Measurements from ENCODE around the gene SERPINA12.
A peak's percentile ranks its signal among the peaks of the same experiment; 100 is the strongest.

Gene SERPINA12

DNA sequence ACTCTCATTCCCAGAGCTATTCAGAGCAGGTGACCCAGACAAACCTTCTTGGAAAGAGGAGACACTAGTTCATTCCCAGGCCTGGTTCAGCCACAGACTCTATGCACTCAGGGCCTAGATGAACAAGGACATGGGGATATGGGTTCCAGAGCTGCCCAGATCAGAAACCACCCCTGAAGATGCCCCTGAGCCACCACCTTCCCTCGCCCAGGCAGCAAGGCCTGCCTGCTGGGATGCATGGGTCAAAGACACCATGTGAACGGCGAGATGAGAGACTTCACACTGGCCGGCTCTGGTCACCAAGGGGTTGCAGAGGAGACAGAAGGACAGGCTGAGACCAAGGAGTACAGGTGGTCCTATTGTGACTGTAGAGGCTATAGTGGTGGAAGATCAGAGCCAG lies 4.1 kb downstream of the SERPINA12 start:
- Histone ChIP-seq H3K36me3 (ENCODE audit: insufficient read depth, low read depth, low read length) (no peaks in the 10 kb centered on the region), H3K4me3 (ENCODE audit: low read length) (no peak overlapping the region), H3K4me1 (ENCODE audit: insufficient read depth, low read length) (no peaks in the 10 kb centered on the region), H3K9me3 (ENCODE audit: insufficient read depth, low read depth, low read length) (no peaks in the 10 kb centered on the region), H3K9ac (ENCODE audit: low read depth, low read length) (no peak overlapping the region), H3K27me3 (ENCODE audit: insufficient read depth, low read length) (no peaks in the 10 kb centered on the region), H3K27ac (ENCODE audit: low read length) (no peak overlapping the region)

DNA sequence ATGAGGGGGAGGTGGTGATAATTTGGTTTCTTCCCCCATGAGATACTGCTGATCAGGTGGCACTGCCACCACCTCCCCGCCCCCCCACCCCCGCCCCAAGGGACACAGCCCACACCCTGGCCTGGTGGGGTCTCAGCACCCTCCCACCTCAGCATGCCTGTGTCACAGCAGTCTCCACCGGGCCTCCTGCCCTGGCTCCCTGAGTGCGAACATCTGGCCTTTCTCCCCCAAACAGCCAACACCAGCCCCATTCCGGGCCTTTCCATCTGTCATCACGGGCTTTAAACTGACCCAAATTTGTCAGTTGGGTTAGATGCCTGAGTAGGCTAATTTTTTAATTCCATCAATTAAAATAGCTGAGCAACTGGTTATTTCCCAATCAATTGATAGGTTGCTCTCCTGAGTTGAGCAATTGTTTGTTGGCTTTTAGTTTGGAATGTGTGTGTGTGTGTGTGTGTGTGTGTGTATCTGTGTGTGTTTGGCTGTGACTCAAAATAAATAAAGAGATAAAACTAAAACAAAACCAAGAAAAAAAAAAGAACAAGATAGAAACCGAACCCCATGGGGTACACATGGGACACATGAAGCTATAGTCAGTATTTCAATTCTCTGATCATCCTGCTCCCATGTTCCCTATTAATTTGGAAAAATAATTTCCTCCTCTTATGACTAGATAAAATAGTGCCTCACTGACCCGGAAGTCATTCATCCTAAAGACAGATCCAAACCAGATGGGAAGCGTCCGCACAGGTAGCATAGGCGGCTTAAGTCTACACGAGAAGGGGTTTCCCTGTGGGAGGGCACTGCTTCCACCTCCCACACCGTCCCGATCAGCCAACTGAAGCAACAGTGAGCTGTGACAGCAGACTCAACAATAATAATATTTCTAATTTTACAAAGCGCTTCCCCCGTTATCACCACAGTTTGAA lies 7.4 kb downstream of the SERPINA12 start:
- Histone ChIP-seq H3K4me1 (ENCODE audit: insufficient read depth, low read length) (no peaks in the 10 kb centered on the region), H3K9me3 (ENCODE audit: insufficient read depth, low read depth, low read length) (no peaks in the 10 kb centered on the region), H3K36me3 (ENCODE audit: insufficient read depth, low read depth, low read length) (no peaks in the 10 kb centered on the region), H3K9ac (ENCODE audit: low read depth, low read length) (no peak overlapping the region), H3K4me3 (ENCODE audit: low read length) (no peak overlapping the region), H3K27ac (ENCODE audit: low read length) (no peak overlapping the region), H3K27me3 (ENCODE audit: insufficient read depth, low read length) (no peaks in the 10 kb centered on the region; the same call in 1 of the 2 replicates)

DNA sequence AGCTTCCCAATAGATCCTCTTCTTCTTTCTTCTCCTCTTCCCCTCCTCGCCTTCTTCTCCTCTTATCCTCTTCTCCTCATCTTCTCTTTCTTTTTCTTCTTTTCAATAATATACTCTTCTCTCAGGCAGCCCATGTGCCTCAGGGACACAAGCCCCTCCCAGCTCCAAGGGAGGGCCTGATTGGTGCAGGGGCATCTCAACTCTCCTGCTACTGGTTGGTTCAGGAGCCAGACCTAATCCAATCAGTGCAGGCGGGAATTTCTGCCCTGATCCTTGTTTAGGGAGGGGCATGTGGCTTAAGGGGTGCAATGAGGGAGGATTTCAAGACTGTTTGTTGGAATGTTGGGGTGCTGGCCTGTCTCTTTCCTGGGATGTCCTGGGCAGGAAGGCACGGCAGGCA lies 9.0 kb downstream of the SERPINA12 start:
- Histone ChIP-seq H3K4me1 (ENCODE audit: insufficient read depth, low read length) (no peaks in the 10 kb centered on the region), H3K27ac (ENCODE audit: low read length) (no peak overlapping the region), H3K27me3 (ENCODE audit: insufficient read depth, low read length) (peaks cover 4% of the 10 kb centered on the region; the same call in 1 of the 2 replicates), H3K9ac (ENCODE audit: low read depth, low read length) (no peak overlapping the region), H3K36me3 (ENCODE audit: insufficient read depth, low read depth, low read length) (no peaks in the 10 kb centered on the region), H3K9me3 (ENCODE audit: insufficient read depth, low read depth, low read length) (no peaks in the 10 kb centered on the region), H3K4me3 (ENCODE audit: low read length) (no peak overlapping the region)

DNA sequence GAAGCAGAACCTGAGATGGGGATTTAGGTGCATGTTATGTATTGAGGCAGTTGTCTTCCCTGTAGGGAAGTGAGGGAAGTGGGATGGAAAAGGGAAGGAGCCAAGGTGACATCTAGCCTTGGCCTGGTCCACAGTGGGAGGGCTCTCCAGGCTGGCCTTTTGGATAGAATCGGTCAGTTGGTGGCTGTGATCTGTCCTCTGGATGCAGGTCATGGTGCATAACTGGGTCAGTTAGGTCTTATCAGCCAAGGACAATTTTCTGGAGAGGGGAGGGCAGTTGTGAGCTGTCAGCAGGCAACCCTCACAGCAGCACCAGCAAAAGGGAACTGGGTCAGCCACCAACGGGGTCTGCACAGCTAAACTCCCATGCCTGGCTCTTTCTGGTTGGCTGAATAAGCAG lies 9.6 kb downstream of the SERPINA12 start:
- Histone ChIP-seq H3K4me3 (ENCODE audit: low read length) (no peak overlapping the region), H3K4me1 (ENCODE audit: insufficient read depth, low read length) (no peaks in the 10 kb centered on the region), H3K36me3 (ENCODE audit: insufficient read depth, low read depth, low read length) (no peaks in the 10 kb centered on the region), H3K9me3 (ENCODE audit: insufficient read depth, low read depth, low read length) (no peaks in the 10 kb centered on the region), H3K27me3 (ENCODE audit: insufficient read depth, low read length) (peaks cover 4% of the 10 kb centered on the region; the same call in 1 of the 2 replicates), H3K27ac (ENCODE audit: low read length) (no peak overlapping the region), H3K9ac (ENCODE audit: low read depth, low read length) (no peak overlapping the region)

DNA sequence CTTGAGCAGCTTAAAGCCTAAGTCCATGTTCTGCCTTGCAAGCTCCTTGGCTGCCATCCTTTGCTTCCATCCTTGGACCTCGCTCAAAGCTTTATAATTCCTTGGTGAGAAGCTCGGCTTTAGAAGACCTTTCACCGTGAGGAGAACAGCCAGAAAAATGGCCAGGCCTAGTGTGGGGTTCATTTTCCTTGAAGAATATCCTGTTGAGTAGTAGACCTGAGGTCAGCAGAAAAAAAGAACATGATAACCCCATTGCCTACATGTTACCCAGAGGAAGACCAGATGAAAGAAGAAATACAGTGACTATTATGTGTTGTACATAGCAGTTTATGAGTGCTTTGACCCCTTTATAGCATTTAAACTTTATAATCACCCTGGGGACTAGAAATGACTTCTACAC lies 11.1 kb downstream of the SERPINA12 start:
- no peak overlapping the region for H3K27ac ChIP-seq (ENCODE audit: low read length)
- H3K4me3 ChIP-seq (ENCODE audit: low read length) = no peak overlapping the region
- peaks cover 4% of the 10 kb centered on the region; the same call in 1 of the 2 replicates for H3K27me3 ChIP-seq (ENCODE audit: insufficient read depth, low read length)
- H3K36me3 ChIP-seq (ENCODE audit: insufficient read depth, low read depth, low read length) = no peaks in the 10 kb centered on the region
- H3K4me1 ChIP-seq (ENCODE audit: insufficient read depth, low read length) = no peaks in the 10 kb centered on the region
- H3K9ac ChIP-seq (ENCODE audit: low read depth, low read length) = no peak overlapping the region
- H3K9me3 ChIP-seq (ENCODE audit: insufficient read depth, low read depth, low read length) = no peaks in the 10 kb centered on the region

DNA sequence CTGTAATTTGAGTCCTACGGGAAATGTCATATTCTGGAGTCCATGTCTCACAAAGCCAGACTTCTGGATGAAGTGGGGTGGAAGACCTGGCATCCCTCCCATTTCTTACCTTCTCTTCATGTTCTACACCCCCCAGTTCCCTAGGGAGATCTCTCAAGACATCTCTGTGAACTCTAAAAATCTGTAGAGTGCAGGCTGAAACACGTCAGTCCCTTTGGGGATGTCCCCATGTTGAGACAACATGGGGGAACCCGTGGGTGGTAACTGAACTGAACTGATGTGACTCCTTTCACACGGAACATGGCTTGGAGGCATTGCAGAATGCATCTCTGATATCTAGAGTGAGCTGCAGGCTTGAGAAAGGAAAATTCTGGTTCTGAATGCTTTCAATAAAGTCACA lies 15.2 kb downstream of the SERPINA12 start:
- Histone ChIP-seq H3K36me3 (ENCODE audit: insufficient read depth, low read depth, low read length) (no peaks in the 10 kb centered on the region), H3K4me1 (ENCODE audit: insufficient read depth, low read length) (no peaks in the 10 kb centered on the region), H3K9me3 (ENCODE audit: insufficient read depth, low read depth, low read length) (no peaks in the 10 kb centered on the region), H3K27ac (ENCODE audit: low read length) (no peak overlapping the region), H3K4me3 (ENCODE audit: low read length) (no peak overlapping the region), H3K9ac (ENCODE audit: low read depth, low read length) (no peak overlapping the region), H3K27me3 (ENCODE audit: insufficient read depth, low read length) (peaks cover 4% of the 10 kb centered on the region; the same call in 1 of the 2 replicates)

DNA sequence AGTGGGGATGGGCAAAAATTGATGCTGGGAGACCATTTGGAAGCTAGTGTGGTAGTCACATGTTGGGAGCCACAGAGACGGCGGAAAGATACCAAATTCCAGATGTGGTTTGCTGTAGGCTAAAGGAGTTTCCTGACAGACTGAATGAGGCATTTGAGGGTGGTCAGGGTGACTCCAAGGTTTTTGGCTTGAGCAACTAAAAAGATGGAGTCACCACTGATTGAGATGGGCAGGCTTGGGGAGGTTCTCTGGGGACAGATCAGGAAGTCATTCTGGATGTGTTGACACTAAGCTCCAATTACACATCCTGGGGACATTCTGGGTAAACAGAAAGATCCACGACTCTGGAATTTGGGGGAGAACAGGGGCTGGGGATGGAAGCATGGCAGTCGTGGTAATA lies 17.8 kb downstream of the SERPINA12 start:
- H3K36me3 ChIP-seq (ENCODE audit: insufficient read depth, low read depth, low read length) = no peaks in the 10 kb centered on the region
- H3K27ac ChIP-seq (ENCODE audit: low read length) = no peak overlapping the region
- no peak overlapping the region for H3K4me3 ChIP-seq (ENCODE audit: low read length)
- H3K27me3 ChIP-seq (ENCODE audit: insufficient read depth, low read length) = peaks cover under 1% of the 10 kb centered on the region; the same call in 1 of the 2 replicates
- H3K9me3 ChIP-seq (ENCODE audit: insufficient read depth, low read depth, low read length) = no peaks in the 10 kb centered on the region
- no peaks in the 10 kb centered on the region; the same call in 1 of the 2 replicates for H3K4me1 ChIP-seq (ENCODE audit: insufficient read depth, low read length)
- no peak overlapping the region for H3K9ac ChIP-seq (ENCODE audit: low read depth, low read length)

DNA sequence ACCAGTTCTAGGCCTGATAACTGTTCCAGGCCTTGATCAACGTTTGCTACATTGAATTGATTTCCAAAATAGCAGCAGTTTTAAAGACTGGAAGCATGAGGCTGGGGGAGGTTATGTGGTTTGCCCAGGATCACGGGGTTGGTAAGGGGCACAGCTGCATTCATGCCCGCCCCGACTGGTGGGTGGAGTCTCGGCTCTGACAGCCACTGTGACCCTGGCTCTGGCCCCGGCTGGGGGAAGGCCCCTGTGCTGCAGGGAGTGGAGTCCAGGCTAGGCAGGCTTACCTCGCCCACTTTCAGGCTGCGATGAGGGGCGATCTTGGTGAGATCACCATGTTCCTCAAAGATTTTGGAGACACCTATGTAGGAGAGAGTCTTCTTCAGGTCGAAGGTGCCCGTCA lies 19.9 kb downstream of the SERPINA12 start:
- Histone ChIP-seq H3K27me3 (ENCODE audit: insufficient read depth, low read length) (no peaks in the 10 kb centered on the region), H3K4me3 (ENCODE audit: low read length) (no peak overlapping the region), H3K36me3 (ENCODE audit: insufficient read depth, low read depth, low read length) (no peaks in the 10 kb centered on the region), H3K4me1 (ENCODE audit: insufficient read depth, low read length) (peaks cover 4% of the 10 kb centered on the region; the same call in 1 of the 2 replicates), H3K9me3 (ENCODE audit: insufficient read depth, low read depth, low read length) (no peaks in the 10 kb centered on the region), H3K9ac (ENCODE audit: low read depth, low read length) (no peak overlapping the region), H3K27ac (ENCODE audit: low read length) (no peak overlapping the region)

DNA sequence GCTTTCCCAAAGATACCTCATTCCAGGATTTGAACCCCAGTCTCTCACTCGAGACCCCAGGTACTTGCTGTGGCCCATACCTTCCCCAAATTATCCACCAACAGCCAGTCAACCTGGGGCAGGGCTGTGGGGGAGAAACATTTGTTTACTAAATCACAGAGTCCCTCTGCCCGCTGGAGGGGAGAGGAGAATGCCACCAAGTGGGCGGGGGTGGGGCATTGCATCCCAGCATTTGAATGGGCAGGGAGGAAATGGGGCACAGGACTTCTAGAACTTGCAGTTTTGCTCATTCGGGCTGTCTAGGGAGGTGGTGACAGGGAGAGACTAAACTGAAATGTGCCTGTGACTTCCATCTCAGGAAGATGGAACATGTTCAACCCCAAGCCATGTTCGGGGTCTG lies 22.4 kb downstream of the SERPINA12 start:
- no peaks in the 10 kb centered on the region for H3K9me3 ChIP-seq (ENCODE audit: insufficient read depth, low read depth, low read length)
- H3K27ac ChIP-seq (ENCODE audit: low read length) = no peak overlapping the region
- no peaks in the 10 kb centered on the region for H3K27me3 ChIP-seq (ENCODE audit: insufficient read depth, low read length)
- no peaks in the 10 kb centered on the region for H3K36me3 ChIP-seq (ENCODE audit: insufficient read depth, low read depth, low read length)
- peak overlapping the region; percentile 72; the same call in 1 of the 2 replicates for H3K9ac ChIP-seq (ENCODE audit: low read depth, low read length)
- H3K4me3 ChIP-seq (ENCODE audit: low read length) = peak overlapping the region; percentile 68
- H3K4me1 ChIP-seq (ENCODE audit: insufficient read depth, low read length) = peaks cover 4% of the 10 kb centered on the region; the same call in 1 of the 2 replicates

DNA sequence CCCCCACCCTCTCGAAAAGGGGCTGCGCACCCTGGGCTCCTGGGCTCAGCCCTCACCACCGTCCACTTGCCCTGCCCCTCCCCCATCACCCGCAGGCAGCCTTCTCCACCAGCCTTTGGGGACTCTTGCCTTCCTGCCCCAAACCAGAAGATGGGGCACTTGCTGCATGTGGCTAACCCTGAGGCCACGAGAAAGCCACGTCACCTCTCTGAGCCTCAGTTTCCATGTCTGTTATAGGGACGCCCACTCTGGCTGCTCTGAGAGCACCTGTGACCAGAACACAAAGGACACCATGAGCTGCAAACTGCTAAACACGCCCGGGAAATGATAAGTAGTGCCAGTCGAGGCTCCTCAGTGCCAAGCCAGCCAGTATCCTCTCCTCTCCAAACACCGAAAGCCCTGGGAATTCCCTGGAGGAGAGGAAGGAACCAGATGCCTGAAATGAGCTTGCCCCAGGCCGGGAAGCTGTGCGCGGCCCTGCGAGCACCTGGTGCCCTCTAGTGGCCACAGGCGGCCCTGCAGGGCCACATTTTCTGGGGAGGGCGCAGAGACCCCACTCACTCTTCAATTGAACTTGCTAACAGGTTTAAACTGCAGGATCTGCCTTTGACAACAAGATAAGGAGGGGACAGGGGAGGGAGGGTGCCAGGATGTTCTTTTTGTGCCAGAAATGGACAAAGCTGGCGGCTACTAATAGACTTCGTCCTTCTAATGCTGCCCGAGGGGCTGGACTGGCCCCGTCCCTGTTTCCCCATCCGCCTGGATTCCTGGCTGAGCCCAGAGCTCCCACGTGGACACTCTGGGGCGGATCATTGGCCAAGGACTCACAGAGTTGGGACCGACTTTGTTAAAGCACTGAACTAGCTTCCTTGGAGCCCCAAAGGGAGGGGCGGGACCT lies 23.1 kb downstream of the SERPINA12 start:
- peak overlapping the region; percentile 72; the same call in 1 of the 2 replicates for H3K9ac ChIP-seq (ENCODE audit: low read depth, low read length)
- no peaks in the 10 kb centered on the region for H3K36me3 ChIP-seq (ENCODE audit: insufficient read depth, low read depth, low read length)
- peaks cover 4% of the 10 kb centered on the region; the same call in 1 of the 2 replicates for H3K4me1 ChIP-seq (ENCODE audit: insufficient read depth, low read length)
- H3K4me3 ChIP-seq (ENCODE audit: low read length) = peak overlapping the region; percentile 68
- H3K9me3 ChIP-seq (ENCODE audit: insufficient read depth, low read depth, low read length) = no peaks in the 10 kb centered on the region
- no peak overlapping the region for H3K27ac ChIP-seq (ENCODE audit: low read length)
- H3K27me3 ChIP-seq (ENCODE audit: insufficient read depth, low read length) = no peaks in the 10 kb centered on the region

DNA sequence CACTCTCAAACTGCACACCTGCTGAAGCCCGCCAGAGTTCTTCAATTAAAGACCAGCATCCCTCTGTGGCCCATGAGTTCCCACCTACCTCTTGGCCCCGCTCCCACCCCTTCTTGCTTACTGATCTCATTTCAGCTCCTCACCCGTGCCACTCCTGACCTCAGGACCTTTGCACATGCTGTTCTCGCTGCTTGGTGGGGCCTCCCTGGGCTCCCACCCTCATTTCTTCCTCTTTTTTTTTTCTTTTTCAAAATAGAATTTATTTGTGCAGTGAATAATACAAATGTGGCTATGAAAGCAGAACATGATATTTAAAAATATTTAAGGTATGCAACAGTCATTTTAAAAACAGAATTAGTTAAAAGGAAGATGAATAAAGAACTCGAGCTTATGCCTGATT lies 24.8 kb downstream of the SERPINA12 start:
- peaks cover 4% of the 10 kb centered on the region; the same call in 1 of the 2 replicates for H3K4me1 ChIP-seq (ENCODE audit: insufficient read depth, low read length)
- H3K4me3 ChIP-seq (ENCODE audit: low read length) = no peak overlapping the region
- H3K9ac ChIP-seq (ENCODE audit: low read depth, low read length) = no peak overlapping the region
- no peaks in the 10 kb centered on the region for H3K27me3 ChIP-seq (ENCODE audit: insufficient read depth, low read length)
- no peaks in the 10 kb centered on the region for H3K9me3 ChIP-seq (ENCODE audit: insufficient read depth, low read depth, low read length)
- H3K36me3 ChIP-seq (ENCODE audit: insufficient read depth, low read depth, low read length) = no peaks in the 10 kb centered on the region
- H3K27ac ChIP-seq (ENCODE audit: low read length) = no peak overlapping the region

Data from iPS-20b (cell line).